Ecto neural progenitor cell (in vitro differentiated cells): ENCODE results near the gene PPARA.
A peak's percentile ranks its signal among the peaks of the same experiment; 100 is the strongest.
"Not testable (repeated sequence)": the region's sequence is repeated elsewhere in the genome, so short reads cannot be mapped to it uniquely, and the experiment has no call there.

Experiments
- DNase-seq: peaks from one replicate; pipeline ENCODE4 v3.0.0-alpha.2; 2018; ENCODE audit warnings: low spot score

PPARA gene

DNA sequence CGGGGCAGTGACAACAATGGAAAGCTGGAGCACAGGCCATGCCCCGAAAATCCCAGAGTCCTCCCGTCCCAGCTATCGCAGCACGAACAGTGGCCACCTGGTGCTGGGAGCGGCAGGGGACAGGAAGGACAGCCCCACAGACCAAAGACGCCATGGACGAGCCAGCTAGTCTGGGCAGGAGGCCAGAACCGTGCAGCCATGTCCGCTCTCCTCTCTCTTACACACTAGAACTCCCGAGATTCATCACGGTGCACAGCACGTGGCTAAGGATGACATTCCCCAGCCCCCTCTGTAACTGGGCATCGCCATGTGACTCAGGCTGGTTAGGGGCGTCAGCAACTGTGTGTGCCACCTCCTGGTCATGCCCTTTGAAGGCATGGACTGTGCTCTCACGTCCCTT lies 95.2 kb downstream of the PPARA start:
- DNase-seq: no peak

- DNase-seq: no peak
These were observed 95.9 kb downstream of the PPARA start for GRCh38 chr22:46246178-46246577.

GRCh38 chr22:46247443-46247975 lies 97.2 kb downstream of the PPARA start:
- DNase-seq: no peak

DNA sequence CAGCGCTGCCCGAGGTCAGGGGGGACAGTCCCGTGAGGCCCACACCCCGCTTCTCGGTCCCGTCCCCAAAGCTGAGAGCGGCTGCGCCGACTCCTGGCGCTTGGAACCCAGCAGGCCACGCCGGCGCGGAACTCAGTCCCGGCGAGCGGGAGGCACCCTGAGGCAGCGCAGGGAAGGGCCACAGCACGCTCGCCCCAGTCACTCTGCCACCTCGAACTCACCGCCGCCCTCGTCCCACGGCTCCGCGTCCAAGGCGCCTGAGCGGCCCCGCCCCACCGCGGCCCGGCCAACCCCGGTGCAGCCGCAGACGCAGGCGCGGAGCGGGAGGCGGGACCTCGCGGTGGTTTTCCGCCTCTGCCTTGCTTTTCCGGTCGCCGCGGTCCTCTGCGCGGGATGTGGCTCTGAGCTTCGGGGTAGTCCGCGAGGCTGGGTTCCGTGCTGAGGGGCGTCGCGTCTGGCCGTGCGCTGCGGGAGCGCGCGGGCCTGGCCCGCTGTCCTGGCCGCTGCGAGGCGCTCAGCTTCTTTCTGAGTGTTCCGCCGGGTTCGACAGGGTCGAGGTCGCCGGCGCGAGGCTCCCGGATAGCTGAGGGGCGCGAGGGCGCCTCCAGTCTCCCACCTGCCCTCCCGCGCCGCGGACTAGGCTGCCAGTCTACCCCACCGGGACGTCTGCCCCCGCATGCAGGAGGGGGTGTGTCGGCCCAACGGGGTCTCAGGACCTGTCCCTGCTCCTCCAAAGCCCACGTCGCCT lies 99.9 kb downstream of the PPARA start, which contains the start of gene CDPF1:
CDPF1 (minus strand) TSS at position 259 of the 748 bp plus-strand sequence. CDS start 2,009 bp downstream, outside the sequence.
- peak; percentile 90 for DNase-seq

DNA sequence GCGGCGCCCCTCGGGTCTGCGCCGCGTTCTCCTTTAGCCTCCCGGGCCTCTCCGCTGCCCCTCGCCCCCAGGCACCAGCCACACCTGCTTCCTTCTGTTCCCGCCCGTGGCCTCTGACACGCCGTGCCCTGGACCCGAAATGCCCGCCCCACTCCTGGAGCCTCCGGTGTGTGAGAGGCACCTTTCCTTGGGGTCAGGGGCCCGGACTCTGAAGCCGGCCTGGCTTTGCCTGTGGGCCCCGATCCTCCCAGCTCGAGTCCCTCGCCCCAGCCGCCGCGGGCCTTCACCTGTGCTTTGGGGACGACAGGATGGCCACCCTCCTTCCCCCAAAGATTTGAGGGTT lies 100.4 kb downstream of the PPARA start:
- no peak for DNase-seq

DNA sequence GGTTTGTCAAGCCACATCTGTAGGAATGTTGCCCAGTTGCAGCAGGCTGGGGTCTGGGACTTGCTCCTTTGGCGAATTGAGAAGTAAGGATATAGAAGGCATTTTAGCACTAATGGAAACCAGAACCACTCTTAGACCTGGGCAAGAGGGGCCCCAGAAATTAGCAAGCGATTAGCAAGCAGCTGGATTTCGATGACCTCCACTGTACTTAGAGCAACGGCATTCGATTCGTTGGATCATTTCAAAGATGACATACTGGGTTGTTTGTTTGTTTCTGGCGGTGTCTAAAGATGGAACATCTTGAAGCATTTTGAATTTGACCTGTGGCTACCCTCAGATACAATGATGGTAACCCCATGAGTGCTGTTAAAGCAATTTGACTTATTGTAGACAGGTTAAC lies 100.9 kb downstream of the PPARA start:
- no peak for DNase-seq

DNA sequence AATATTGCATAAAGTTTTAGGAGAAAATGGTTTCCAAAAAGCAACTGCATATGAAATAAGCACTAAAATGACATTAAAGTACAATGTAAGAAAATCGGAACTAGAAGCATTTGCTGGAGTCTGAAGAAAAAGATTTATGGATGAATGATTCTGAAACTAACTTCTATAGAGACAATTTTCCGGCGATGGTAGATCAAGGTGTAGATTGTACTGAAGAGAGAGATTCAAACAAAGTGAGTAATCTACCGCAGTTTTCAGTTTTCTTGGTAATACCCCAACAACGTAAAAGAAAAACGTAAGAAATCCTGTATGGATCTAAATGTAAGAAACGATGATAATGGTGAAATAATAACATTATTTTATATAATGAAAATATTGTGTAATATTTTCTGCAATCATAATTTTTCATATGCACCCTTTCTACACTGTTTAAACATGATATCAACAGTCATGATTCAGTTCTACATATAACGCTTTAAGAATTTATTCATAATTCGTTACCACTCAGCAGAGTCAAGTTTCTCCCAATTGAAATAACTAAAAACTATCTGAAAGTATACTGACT lies 101.6 kb downstream of the PPARA start:
- no peak for DNase-seq

DNA sequence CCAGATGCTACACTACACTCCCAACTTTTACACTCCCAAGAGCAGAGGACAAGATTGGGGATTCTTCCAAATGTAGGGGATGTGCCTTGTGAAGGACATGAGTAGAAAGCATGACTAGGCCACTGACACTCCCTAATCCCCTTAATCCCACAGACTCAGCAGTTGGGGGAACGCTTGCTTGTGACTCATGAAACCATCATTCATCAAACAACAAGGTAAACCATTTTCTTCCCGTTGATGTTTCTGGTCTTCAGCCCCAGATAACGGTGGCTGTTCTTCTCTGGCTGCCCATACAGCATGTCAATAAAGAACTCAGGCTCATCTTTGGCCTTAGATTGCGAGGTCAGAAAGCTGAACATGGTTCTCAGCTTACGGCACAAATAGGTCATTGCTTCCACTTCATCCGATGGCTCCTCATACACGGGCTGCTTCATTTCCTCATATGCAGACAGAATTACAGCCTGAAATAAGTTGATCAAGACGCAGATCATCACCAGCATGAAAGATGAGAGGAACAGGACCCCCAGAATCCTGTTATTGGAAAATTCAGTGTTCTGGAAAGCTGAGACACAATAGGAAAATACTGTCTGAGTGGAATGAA lies 106.1 kb downstream of the PPARA start:
- DNase-seq: no peak

DNA sequence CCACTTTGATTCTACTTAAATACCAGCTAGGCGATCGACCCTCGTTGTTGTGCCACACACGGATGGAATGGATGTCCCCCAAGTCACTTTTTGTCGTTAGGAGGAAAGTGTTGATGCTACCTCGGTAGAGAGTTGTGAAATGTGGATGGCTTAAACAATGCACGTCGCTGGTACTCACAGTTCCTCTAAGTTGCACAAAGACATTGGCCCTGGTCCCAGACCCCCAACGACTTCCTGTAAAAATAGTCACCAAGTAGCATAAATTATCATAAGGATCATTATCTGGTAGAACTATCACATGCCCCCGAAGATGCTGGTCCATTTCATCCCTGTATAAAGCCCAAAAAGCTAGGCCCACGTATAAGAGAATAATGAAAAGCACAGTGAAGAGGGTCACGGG lies 109.0 kb downstream of the PPARA start:
- DNase-seq: no peak

- DNase-seq: no peak
These were observed 109.7 kb downstream of the PPARA start for GRCh38 chr22:46260038-46260437.

GRCh38 chr22:46262449-46263215 lies 112.3 kb downstream of the PPARA start:
- peak; percentile 73 for DNase-seq

GRCh38 chr22:46263216-46263590 lies 112.9 kb downstream of the PPARA start, which contains the start of gene PKDREJ:
Gene PKDREJ (minus strand): TSS chr22:46263343. CDS start chr22:46263322, 21 bp downstream.
- DNase-seq: no peak

DNA sequence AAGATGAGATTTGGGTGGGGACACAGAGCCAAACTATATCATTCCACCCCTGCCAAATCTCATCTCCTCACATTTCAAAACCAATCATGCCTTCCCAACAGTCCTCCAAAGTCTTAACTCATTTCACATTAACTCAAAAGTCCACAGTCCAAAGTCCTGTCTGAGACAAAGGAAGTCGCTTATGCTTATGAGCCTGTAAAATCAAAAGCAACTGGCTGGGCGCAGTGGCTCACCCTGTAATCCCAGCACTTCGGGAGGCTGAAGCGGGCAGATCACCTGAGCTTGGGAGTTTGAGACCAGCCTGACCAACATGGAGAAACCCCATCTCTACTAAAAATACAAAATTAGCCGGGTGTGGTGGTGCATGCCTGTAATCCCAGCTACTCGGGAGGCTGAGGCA lies 114.2 kb downstream of the PPARA start:
- not testable (repeated sequence) for DNase-seq

DNA sequence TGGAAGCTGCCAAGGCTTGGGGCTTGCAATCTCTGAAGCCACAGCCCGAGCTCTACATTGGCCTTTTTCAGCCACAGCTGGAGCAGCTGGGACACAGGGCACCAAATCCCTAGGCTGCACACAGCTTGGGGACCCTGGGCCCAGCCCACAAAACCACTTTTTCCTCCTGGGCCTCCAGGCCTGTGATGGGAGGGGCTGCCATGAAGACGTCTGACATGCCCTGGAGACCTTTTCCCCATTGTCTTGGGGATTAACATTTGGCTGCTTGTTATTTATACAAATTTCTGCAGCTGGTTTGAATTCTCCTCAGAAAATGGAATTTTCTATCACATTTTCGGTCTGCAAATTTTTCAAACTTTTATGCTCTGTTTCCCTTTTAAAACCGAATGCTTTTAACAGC lies 115.3 kb downstream of the PPARA start:
- DNase-seq: not testable (repeated sequence)

DNA sequence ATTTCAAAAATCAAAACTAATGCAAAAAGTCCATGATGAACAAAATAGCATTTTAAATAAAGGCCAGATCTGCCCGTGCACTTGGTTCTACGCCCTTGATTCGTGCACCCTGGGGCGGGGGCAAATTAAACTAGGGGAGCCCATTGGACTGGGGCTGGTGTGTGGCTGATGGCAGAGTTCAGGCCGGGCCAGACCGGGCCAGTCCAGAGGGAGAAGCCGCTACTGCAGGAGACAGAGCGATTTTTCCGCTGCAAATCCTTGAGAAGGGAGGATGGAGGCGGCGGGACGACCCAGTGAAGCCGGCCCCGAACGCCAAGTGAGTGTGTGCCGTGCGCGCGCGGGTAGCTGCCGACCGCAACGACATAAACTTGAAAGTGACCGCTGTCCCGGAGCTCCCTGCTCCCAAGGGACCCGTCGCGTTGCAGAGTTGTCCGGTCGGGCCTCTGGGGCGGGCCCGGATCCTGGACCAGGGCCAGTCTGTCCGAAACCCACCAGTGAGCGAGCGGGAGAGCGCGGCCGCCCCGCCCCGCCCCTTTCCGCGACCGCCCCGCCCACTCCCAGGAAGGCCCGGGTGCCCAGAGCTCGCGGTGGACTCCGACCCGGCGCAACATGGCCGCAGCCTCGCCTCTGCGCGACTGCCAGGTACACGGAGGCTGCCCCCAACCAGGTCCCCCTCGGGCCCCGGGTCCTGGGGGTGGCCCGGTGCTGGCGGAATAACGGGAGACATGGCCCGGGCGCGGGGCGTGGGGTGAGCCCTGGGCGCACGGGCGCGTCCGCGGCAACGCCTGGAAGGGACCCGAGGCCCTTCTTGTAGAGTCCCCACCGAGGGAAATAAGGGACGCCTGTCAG lies 117.3 kb downstream of the PPARA start, which contains the start of gene TTC38:
TTC38 (plus strand) TSS at position 578 of the 849 bp plus-strand sequence; CDS start at position 610, 32 bp downstream.
- peak; percentile 88 for DNase-seq

GRCh38 chr22:46269564-46269963 lies 119.2 kb downstream of the PPARA start:
- DNase-seq: no peak

DNA sequence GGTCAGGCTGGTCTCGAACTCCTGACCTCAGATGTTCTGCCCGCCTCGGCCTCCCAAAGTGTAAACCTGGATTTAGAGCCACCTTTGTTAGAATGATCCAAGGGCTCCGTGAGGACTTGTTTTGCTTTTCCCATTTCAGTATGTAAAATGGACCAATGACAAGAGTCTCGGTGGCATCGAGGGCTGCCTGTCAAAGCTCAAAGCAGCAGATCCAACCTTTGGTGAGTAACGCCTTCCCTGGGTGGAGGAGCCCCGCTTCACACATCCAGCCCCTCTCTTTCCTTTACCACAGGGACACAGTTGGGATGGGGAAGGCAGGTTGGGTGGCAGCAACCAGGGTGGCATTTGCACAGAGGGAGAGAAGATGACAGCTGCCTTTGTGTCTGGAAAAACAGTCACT lies 121.9 kb downstream of the PPARA start:
- no peak for DNase-seq

DNA sequence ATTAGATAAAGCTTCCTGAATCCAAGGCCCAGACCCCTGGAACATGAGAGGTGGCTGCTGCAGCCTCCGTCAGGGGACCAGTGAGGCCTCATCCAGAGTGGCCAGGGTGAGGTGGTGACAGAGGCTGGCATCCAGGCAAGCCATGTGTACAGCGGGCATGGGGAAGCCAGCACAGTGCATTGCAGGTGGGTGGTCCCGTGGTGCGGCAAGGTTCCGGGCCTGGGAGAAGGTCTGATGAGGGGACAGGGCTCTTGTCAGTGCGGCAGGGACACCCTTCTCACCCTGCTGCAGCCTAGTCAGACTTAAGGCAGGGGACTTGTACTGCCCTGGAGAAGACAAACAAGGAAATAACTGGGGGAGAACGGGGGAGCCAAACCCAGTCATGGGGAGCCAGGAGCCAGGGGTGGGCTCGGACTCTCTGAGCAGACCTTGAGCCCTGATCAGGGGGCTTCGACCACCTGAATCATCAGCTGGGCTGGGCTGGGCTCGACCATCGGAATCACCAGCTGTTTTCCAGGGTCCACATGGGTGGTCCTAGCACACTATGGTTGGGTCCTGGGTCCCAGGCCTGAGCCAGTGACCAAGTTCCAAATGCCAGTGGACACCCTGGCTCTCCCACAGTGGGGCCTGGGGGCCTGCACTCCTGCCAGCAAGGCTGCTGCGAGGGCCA lies 122.6 kb downstream of the PPARA start:
- DNase-seq: no peak

GRCh38 chr22:46273432-46274148 lies 123.3 kb downstream of the PPARA start:
- DNase-seq: no peak

- no peak for DNase-seq
These were observed 124.1 kb downstream of the PPARA start for GRCh38 chr22:46274381-46274780.
